H1 (cell line): ENCODE data around the gene MAGI2. TPM values are rescaled to one million over a fixed set of nuclear protein-coding genes. Genes with fewer than 3 reads are reported as not detected.

Source experiments
- ASH2L ChIP-seq: fragments of 200-600, 300-600 bp; sonication (generic); IDR thresholded peaks from one replicate; pipeline ENCODE4 v1.7.1; 2017; ENCODE audit warnings: low read length
- EP300 ChIP-seq, 2 experiments: IDR thresholded peaks; 1 replicate in 1 of 2; 2 replicates in 1 of 2; pipeline ENCODE4 v1.6.1; 2011 to 2012; ENCODE audit warnings: low read depth in 2 of 2, low read length in 2 of 2, mild to moderate bottlenecking in 2 of 2, borderline replicate concordance in 1 of 2, inconsistent platforms in 1 of 2, moderate library complexity in 1 of 2
- GTF2F1 ChIP-seq: IDR thresholded peaks from 2 replicates; pipeline ENCODE4 v1.6.1; 2012; ENCODE audit warnings: low read depth, low read length, improper control_type of control experiment, borderline replicate concordance
- JUN ChIP-seq: IDR thresholded peaks from 2 replicates; pipeline ENCODE4 v1.6.1; 2011; ENCODE audit warnings: low read depth, mild to moderate bottlenecking, improper control_type of control experiment, low read length
- RNF2 ChIP-seq: fragments of 200-900, 300-1000 bp; sonication (generic); IDR thresholded peaks from 2 replicates; pipeline ENCODE4 v1.7.1; 2016; ENCODE audit warnings: borderline replicate concordance, low read depth, mild to moderate bottlenecking, antibody characterized with exemption, low read length; ENCODE audit not compliant: poor library complexity, severe bottlenecking; ENCODE audit errors: missing control alignments
- SUZ12 ChIP-seq: fragments of 200-600 bp; sonication (generic); IDR thresholded peaks from 2 replicates; pipeline ENCODE4 v1.6.1; 2012; ENCODE audit warnings: mild to moderate bottlenecking, inconsistent platforms, low read length, moderate library complexity, mixed read lengths
- TAF7 ChIP-seq: optimal IDR thresholded peaks from 2 replicates; pipeline ENCODE3; 2011; ENCODE audit warnings: low read depth, mild to moderate bottlenecking, inconsistent platforms, low read length, moderate library complexity, borderline replicate concordance
- TBP ChIP-seq: IDR thresholded peaks from 2 replicates; pipeline ENCODE4 v1.6.1; 2011; ENCODE audit warnings: low read depth, low read length, improper control_type of control experiment
- polyA plus RNA-seq, 7 experiments: library from polyadenylated mRNA; depleted of rRNA in 3 of 7; stranded (reverse) in 5 of 7; unstranded in 2 of 7; fragments of >200 nt in 5 of 7; fragments of 200-250 nt in 2 of 7; gene quantifications; 1 replicate in 5 of 7; 2 replicates in 1 of 7; 4 replicates in 1 of 7; pipeline versions ENCODE4 v1.2.1 to v1.2.3, GENCODE V29; 2011 to 2013; ENCODE audit warnings: missing spikeins in 2 of 7, mixed read lengths in 2 of 7
- total RNA-seq: library from RNA; stranded (reverse); fragmentation: NEBNext Ultra II Directional; extraction: Animal tissue kit (Norgen Biotek cat#: 25700); gene quantifications from 2 replicates; pipeline ENCODE4 v1.2.1, GENCODE V29; 2021
- TF ChIP-seq, protein P1 (sequence below): fragments of 300-600 bp; sonication (generic); IDR thresholded peaks from 2 replicates; pipeline ENCODE4 v1.7.1; 2012; ENCODE audit warnings: low read length, moderate library complexity, mild to moderate bottlenecking, inconsistent platforms; ENCODE audit not compliant: insufficient replicate concordance

The MAGI2 gene
- total and polyA plus RNA-seq, 2 of the 8 experiments (the other 6 are each of a cell fraction or from before 2014, with no cell fraction given) = 6.0 to 27.3 TPM

DNA sequence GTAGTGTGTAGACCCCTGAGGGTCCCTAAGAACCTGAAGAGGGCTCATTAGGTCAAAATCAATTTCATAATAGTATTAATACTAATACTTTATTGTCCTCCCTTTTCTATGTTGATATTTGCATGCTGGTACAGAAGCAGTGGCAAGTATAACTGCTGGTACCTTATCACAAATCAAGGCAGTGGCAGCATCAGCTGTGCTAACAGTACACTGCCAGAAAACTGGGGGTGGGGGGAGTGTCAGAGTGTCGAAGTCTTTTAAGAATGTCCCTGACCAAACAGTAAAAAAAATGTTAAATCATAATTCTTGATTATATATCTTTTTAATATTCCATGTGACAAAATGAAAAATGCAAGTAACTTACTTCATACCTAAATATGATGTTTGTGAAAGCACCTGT, 716.9 kb downstream of the MAGI2 start (continued):
- no peak for TF ChIP-seq GTF2F1
- TF ChIP-seq TAF7 = no peak
- no peak for TF ChIP-seq SUZ12
- TF ChIP-seq, protein P1, sequence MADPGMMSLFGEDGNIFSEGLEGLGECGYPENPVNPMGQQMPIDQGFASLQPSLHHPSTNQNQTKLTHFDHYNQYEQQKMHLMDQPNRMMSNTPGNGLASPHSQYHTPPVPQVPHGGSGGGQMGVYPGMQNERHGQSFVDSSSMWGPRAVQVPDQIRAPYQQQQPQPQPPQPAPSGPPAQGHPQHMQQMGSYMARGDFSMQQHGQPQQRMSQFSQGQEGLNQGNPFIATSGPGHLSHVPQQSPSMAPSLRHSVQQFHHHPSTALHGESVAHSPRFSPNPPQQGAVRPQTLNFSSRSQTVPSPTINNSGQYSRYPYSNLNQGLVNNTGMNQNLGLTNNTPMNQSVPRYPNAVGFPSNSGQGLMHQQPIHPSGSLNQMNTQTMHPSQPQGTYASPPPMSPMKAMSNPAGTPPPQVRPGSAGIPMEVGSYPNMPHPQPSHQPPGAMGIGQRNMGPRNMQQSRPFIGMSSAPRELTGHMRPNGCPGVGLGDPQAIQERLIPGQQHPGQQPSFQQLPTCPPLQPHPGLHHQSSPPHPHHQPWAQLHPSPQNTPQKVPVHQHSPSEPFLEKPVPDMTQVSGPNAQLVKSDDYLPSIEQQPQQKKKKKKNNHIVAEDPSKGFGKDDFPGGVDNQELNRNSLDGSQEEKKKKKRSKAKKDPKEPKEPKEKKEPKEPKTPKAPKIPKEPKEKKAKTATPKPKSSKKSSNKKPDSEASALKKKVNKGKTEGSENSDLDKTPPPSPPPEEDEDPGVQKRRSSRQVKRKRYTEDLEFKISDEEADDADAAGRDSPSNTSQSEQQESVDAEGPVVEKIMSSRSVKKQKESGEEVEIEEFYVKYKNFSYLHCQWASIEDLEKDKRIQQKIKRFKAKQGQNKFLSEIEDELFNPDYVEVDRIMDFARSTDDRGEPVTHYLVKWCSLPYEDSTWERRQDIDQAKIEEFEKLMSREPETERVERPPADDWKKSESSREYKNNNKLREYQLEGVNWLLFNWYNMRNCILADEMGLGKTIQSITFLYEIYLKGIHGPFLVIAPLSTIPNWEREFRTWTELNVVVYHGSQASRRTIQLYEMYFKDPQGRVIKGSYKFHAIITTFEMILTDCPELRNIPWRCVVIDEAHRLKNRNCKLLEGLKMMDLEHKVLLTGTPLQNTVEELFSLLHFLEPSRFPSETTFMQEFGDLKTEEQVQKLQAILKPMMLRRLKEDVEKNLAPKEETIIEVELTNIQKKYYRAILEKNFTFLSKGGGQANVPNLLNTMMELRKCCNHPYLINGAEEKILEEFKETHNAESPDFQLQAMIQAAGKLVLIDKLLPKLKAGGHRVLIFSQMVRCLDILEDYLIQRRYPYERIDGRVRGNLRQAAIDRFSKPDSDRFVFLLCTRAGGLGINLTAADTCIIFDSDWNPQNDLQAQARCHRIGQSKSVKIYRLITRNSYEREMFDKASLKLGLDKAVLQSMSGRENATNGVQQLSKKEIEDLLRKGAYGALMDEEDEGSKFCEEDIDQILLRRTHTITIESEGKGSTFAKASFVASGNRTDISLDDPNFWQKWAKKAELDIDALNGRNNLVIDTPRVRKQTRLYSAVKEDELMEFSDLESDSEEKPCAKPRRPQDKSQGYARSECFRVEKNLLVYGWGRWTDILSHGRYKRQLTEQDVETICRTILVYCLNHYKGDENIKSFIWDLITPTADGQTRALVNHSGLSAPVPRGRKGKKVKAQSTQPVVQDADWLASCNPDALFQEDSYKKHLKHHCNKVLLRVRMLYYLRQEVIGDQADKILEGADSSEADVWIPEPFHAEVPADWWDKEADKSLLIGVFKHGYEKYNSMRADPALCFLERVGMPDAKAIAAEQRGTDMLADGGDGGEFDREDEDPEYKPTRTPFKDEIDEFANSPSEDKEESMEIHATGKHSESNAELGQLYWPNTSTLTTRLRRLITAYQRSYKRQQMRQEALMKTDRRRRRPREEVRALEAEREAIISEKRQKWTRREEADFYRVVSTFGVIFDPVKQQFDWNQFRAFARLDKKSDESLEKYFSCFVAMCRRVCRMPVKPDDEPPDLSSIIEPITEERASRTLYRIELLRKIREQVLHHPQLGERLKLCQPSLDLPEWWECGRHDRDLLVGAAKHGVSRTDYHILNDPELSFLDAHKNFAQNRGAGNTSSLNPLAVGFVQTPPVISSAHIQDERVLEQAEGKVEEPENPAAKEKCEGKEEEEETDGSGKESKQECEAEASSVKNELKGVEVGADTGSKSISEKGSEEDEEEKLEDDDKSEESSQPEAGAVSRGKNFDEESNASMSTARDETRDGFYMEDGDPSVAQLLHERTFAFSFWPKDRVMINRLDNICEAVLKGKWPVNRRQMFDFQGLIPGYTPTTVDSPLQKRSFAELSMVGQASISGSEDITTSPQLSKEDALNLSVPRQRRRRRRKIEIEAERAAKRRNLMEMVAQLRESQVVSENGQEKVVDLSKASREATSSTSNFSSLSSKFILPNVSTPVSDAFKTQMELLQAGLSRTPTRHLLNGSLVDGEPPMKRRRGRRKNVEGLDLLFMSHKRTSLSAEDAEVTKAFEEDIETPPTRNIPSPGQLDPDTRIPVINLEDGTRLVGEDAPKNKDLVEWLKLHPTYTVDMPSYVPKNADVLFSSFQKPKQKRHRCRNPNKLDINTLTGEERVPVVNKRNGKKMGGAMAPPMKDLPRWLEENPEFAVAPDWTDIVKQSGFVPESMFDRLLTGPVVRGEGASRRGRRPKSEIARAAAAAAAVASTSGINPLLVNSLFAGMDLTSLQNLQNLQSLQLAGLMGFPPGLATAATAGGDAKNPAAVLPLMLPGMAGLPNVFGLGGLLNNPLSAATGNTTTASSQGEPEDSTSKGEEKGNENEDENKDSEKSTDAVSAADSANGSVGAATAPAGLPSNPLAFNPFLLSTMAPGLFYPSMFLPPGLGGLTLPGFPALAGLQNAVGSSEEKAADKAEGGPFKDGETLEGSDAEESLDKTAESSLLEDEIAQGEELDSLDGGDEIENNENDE = no peak
- no peak for TF ChIP-seq EP300 (IDR thresholded peaks at IDR 0.05; ENCODE audit: borderline replicate concordance in 1 of 2, low read depth in 2 of 2, low read length in 2 of 2)
- no peak for TF ChIP-seq JUN
- TF ChIP-seq ASH2L = no peak
- no peak for TF ChIP-seq RNF2
- no peak for TF ChIP-seq TBP
